Coronary artery (tissue), 2 donors: ENCODE measurements around the gene CHTF18.

Source experiments
- DNase-seq: peaks from one replicate; pipeline ENCODE4 v3.0.0-alpha.2; 2017; ENCODE audit warnings: low spot score
- H3K27ac ChIP-seq, 2 donors: fragments of 200-600 bp; sonication (generic); one replicate each; pipeline ENCODE4 v1.5.1; 2016 to 2019
- H3K4me3 ChIP-seq: fragments of 200-600 bp; sonication (generic); 2 replicates; pipeline ENCODE4 v1.5.1; 2016; ENCODE audit warnings: mild to moderate bottlenecking, moderate library complexity
- CTCF ChIP-seq: fragments of 200-600 bp; sonication (generic); IDR thresholded peaks from one replicate; pipeline ENCODE4 v1.5.1; 2019; ENCODE audit warnings: antibody characterized with exemption

Gene CHTF18

GRCh38 chr16:760545-761343, 27.7 kb upstream of the CHTF18 start, which contains the start of gene MSLN:
MSLN (plus strand) TSS chr16:760734; CDS start chr16:762681, 1,947 bp downstream.
- H3K27ac ChIP-seq, result no peak within 1 kb of the TSS
- DNase-seq, result no peak
- no peak within 1 kb of the TSS for H3K4me3 ChIP-seq
- no peak for TF ChIP-seq CTCF

GRCh38 chr16:761625-762513, 26.6 kb upstream of the CHTF18 start:
- Histone ChIP-seq H3K4me3 (no peak overlapping the region), H3K27ac (no peak overlapping the region)
- no peak for DNase-seq
- no peak for TF ChIP-seq CTCF

GRCh38 chr16:762595-763268, 25.7 kb upstream of the CHTF18 start:
- no peak for TF ChIP-seq CTCF
- no peak overlapping the region for H3K27ac ChIP-seq
- DNase-seq, result no peak
- no peak overlapping the region for H3K4me3 ChIP-seq

- Histone ChIP-seq H3K27ac (no peak overlapping the region), H3K4me3 (no peak overlapping the region)
- DNase-seq, result no peak
- no peak for TF ChIP-seq CTCF
These were observed 24.8 kb upstream of the CHTF18 start for GRCh38 chr16:763369-764183.

- TF ChIP-seq CTCF, result no peak
- H3K27ac ChIP-seq, result no peak overlapping the region
- H3K4me3 ChIP-seq, result no peak overlapping the region
- DNase-seq, result no peak
These were observed 24.2 kb upstream of the CHTF18 start for GRCh38 chr16:764184-764750.

GRCh38 chr16:764848-765487, 23.5 kb upstream of the CHTF18 start:
- no peak for DNase-seq
- no peak for TF ChIP-seq CTCF
- Histone ChIP-seq H3K4me3 (no peak overlapping the region), H3K27ac (no peak overlapping the region)
